ENCODE data around the gene SNCAIP.
"Not testable (repeated sequence)": the region's sequence is repeated elsewhere in the genome, so short reads cannot be mapped to it uniquely, and the experiment has no call there.

Gene SNCAIP

GRCh38 chr5:122470365-122470764 lies 158.3 kb downstream of the SNCAIP start:
- DNase-seq = no peak

GRCh38 chr5:122471031-122471751 lies 159.2 kb downstream of the SNCAIP start:
- no peak for DNase-seq

DNA sequence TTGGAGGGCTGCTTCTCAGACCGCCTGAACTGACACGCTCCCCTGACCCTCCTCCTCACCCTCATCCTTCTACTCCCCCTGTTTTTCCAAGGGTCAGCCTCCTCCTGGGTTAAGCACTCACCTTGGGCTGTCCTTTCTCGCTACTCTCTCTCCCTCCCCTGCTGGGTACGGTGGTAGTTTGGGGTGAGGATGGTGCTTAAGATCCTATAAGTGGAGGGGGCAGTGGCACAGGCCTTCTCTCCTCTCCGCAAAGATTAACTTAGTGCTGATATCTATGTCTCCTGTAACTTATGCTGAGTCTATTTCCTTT lies 159.7 kb downstream of the SNCAIP start:
- no peak for DNase-seq

DNA sequence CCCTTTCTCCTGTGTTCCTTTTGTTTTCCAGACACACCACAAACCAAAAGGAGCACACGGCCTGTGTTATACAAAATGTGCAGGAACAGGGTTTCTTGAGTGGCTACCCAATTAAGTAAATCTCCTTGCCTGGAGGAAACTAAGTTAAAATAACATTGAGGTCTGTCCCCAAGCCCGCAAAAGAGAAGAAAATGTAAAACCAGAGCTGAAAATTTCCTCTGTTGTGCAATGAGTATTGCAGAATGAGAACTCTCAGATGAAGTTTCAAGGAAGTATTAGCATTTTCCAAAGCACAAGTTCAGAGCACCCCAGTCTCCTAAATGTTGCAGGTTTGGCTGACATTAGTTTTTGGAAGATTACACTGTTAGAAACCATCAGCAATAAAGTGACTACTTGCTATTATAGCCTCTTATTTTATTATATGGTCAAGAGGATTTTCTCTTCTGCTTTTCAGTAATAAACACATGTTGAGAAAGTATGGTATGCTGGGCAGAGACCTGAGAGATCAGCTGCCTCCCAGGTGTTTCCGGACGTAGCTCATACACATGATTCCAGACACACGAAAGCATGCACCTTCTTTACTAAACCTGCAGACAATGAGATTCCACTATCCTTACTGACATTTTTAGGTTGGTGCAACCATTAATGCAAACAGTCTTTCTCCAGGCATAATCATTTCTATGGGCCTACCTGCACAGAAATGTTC lies 161.3 kb downstream of the SNCAIP start:
- no peak for DNase-seq

DNA sequence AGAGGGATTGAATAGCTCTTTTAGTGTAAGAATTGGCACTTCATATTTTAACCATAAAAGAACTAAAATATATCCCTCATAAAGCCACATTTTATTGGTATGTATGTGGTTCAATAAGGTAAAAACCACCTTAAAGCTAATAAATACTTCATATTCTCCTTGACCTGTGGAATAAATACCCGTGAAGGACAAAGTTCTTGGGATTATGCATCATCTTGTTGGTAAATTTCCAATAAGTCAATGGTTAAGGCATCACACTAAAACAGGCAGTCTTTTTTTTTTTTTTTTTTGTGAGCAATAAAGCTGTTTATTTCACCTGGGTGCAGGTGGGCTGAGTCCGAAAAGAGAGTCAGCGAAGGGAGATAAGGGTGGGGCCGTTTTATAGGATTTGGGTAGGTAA lies 161.9 kb downstream of the SNCAIP start:
- DNase-seq = no peak

- DNase-seq = peak; percentile 42
Observed at GRCh38 chr5:122478741-122479442, 166.9 kb downstream of the SNCAIP start.

GRCh38 chr5:122480146-122480545 lies 168.1 kb downstream of the SNCAIP start:
- no peak for DNase-seq

- no peak for DNase-seq
Observed at GRCh38 chr5:122484103-122484502, 172.1 kb downstream of the SNCAIP start.

- DNase-seq = no peak
Observed at GRCh38 chr5:122485226-122485625, 173.2 kb downstream of the SNCAIP start.

- not testable (repeated sequence) for DNase-seq
Observed at GRCh38 chr5:122486616-122487015, 174.6 kb downstream of the SNCAIP start.

DNA sequence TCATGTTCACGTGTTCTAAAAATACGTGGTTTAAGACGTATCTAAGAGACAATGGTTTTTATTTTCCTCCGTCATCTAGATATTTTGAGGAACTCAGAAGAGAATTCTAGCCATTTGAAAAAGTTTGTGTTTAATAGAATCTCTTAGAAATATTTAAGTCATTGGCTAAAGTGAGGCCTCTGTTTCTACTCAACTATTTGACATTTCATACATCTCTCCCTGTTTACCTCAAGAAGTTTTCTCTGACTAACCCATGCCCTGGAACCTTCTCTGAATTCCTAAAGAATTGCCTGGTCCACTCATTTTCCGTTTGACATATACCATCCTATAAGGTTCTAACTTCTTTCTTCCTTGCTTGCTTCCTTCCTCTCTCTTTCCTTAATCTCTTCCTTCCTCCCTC lies 178.7 kb downstream of the SNCAIP start:
- DNase-seq = no peak

DNA sequence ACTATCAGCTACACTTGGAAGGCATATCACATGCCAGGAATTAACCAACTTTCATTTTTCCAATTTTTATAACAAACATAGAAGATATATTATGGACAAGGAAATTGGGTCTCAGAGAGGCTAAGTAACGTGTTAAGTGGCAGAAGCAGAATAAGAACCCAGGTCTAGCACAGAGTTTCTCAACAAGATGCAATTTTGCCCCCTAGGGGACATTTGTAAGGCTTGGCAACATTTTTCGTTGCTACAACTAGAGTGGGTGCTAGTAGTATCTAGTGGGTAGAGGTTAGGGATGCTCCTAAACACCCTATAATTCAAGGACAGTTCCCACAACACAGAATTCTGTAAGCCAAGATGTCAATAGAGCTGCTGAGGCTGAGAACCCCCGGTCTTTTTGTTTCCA lies 180.6 kb downstream of the SNCAIP start:
- no peak for DNase-seq

GRCh38 chr5:122493091-122494021 lies 181.3 kb downstream of the SNCAIP start:
- no peak for DNase-seq

DNA sequence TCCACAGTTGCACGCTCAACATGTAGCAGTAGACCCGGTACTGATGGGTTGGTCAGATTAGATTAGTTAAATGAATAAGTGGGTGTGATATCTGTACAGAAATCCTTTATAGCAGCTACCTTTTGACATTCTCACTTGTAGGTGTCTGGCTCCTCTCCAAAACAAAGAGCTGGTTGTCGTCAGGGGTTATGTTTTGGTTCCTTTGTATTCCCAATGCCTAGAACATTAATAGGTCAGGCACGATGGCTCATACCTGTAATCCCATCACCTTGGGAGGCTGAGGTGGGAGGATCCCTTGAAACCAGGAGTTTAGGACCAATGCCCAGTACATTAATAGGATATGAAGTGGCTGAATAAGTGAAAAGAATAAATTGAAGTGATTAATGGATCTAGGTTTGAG lies 182.1 kb downstream of the SNCAIP start:
- no peak for DNase-seq

DNA sequence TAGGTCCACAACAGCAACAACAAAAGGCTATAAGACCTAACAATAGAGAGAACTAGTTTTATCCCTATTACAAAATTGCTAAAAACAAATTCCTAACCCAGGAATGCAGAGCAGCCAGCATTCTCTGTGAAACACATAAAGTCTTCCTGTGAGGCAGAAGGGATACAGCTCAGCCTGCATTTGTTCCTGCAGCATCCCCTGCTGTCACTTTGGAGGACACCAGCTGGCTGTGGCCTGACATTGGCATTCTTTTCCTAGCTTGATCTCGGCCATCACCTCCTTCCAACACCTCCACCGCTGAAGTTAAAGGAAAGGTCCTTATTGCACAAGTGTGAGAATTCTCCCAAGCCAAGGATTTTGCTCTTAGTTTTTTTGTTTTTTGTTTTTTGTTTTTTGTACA lies 186.1 kb downstream of the SNCAIP start:
- peak; percentile 67 for DNase-seq

- no peak for DNase-seq
Observed at GRCh38 chr5:122499585-122499984, 187.5 kb downstream of the SNCAIP start.

DNA sequence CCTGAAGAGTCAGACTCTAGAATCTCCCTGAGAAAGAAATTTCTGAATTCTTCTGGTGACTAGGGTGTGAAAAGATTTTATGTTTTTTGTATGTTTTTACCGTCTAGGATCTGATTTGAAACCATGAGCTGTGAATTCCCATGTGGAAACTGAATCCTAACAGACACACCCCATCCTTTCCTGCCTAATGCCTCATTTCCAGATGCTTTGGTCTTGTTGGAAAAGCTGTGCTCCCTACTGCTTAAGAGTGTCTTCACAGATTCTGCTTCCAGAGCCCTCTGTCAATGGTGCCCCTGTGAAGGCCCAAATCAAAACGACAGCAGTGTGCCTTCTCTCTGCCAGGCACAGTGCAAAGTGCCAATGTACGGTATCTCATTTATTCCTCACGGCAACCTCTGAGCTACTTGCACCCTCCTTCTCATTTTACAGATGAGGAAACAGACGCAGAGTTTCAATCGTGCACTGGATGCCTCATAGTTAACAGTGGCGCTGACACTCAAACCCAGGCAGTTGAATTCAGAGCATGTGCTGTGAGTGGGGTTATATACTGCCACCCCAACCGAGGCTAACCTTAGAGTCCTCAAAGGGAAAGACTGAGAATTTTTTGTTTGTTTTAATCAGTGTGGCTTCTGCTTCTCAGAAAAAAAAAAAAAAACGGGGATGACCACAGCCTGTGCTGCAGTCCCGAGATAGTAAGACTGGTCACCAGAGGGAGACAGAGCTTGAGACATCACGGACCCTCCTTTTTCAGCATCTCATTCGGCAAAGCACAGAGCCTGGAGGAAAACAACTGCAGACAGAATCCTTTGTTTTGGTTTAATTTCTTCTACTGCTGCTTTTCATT lies 188.4 kb downstream of the SNCAIP start:
- peak; percentile 87 for DNase-seq

- DNase-seq = no peak
Observed at GRCh38 chr5:122501089-122501435, 189.0 kb downstream of the SNCAIP start.

DNA sequence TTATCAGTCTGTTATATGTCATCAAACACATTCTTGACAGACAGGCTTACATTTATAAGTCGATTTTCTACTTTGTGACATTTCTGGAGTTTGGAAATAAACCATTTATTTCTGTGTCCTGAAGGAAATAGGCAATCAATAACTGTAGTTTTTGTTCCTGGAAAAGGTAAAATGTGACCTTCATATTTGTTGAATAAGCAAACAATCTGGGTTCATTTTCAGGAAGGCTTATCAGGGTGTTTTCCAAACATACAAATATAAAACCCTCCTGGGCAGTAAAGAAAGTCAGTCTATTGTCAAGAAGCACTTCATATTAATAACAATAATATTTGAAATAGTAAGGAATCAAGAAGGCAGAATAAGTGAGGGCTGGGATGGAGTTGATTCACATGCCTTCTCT lies 195.0 kb downstream of the SNCAIP start:
- DNase-seq = no peak

DNA sequence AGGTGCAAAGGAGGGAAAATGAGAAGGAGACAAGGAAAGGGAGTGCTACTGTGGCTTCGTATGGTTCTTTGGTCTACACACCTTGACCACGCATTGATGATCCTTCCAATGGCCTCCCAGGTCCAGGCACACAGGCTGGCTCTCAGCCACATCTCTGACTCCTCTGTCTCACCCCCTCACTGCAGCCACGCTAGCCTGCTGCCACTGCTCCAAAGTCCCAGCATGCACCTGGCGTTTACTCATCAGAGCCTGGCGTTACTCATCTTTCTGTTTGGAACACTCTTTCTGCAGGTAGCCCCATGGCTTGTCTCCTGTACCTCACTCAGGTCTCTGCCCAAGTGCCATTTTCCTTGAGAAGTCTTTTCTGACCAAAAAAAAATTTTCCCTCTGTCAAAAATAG lies 195.5 kb downstream of the SNCAIP start:
- no peak for DNase-seq

GRCh38 chr5:122508623-122509022 lies 196.6 kb downstream of the SNCAIP start:
- DNase-seq = no peak
